Natural killer cell (primary cell): Measurements from ENCODE around the gene MDGA2. TPM values are rescaled to one million over a fixed set of nuclear protein-coding genes. Genes with fewer than 3 reads are reported as not detected.

ENCODE experiments used
- ATAC-seq, 3 donors: fragments of 150-1000 bp in 2 of 3; fragments of 200-7000 bp in 1 of 3; cut with Tn5 transposase; 1 replicate in 1 of 3; 2 replicates in 2 of 3; pipeline ENCODE4 v1.10.0; 2021; ENCODE audit warnings: mild to moderate bottlenecking in 2 of 3, moderate library complexity in 2 of 3
- DNase-seq, 2 donors: peaks; one replicate each; pipeline versions ENCODE4 v3.0.0 to v3.0.0-alpha.2; 2013 to 2021; ENCODE audit warnings: mixed read lengths in 1 of 2
- H3K27ac ChIP-seq: one replicate; pipeline ENCODE4 v1.5.1; 2013; ENCODE audit warnings: mild to moderate bottlenecking, low read length
- H3K27me3 ChIP-seq: one replicate; pipeline ENCODE4 v1.6.1; 2013; ENCODE audit warnings: low read length; ENCODE audit not compliant: control insufficient read depth, insufficient read depth
- H3K36me3 ChIP-seq: one replicate; pipeline ENCODE4 v1.6.1; 2013; ENCODE audit warnings: low read length; ENCODE audit not compliant: control insufficient read depth, insufficient read depth
- H3K4me1 ChIP-seq: one replicate; pipeline ENCODE4 v1.6.1; 2013; ENCODE audit warnings: low read length; ENCODE audit not compliant: control insufficient read depth, insufficient read depth
- H3K4me3 ChIP-seq: one replicate; pipeline ENCODE4 v1.5.1; 2013; ENCODE audit warnings: low read length
- H3K9me3 ChIP-seq: one replicate; pipeline ENCODE4 v1.6.1; 2013; ENCODE audit warnings: low read length; ENCODE audit not compliant: control insufficient read depth, insufficient read depth
- H3K27ac Mint-ChIP-seq, 2 donors: one replicate each; pipeline ENCODE4 v1.8.0; 2022; ENCODE audit warnings: mild to moderate bottlenecking in 2 of 2, mixed read lengths in 2 of 2, moderate library complexity in 1 of 2
- H3K27me3 Mint-ChIP-seq, 2 donors: one replicate each; pipeline ENCODE4 v1.8.0; 2022; ENCODE audit warnings: low read depth in 2 of 2, mixed read lengths in 2 of 2
- H3K36me3 Mint-ChIP-seq: one replicate; pipeline ENCODE4 v1.8.0; 2022; ENCODE audit warnings: mixed read lengths
- H3K4me1 Mint-ChIP-seq, 2 donors: one replicate each; pipeline ENCODE4 v1.8.0; 2022; ENCODE audit warnings: mixed read lengths in 2 of 2
- H3K4me3 Mint-ChIP-seq: one replicate; pipeline ENCODE4 v1.8.0; 2022; ENCODE audit warnings: mild to moderate bottlenecking, moderate library complexity, mixed read lengths
- H3K9me3 Mint-ChIP-seq, 2 donors: one replicate each; pipeline ENCODE4 v1.8.0; 2022; ENCODE audit warnings: mixed read lengths in 2 of 2
- WGBS: methylation state at CpG from one replicate; pipeline ENCODE4 v1.1.7; 2013; ENCODE audit warnings: missing lambda C conversion rate; ENCODE audit not compliant: insufficient coverage; 5-methylcytosine and 5-hydroxymethylcytosine counted together
- intact Hi-C: fragments of 100-400 bp; cut with micrococcal nuclease; formaldehyde crosslinking; loops from one replicate; pipeline ENCODE4 v1.14.2; 2022
- total RNA-seq, 4 donors: library from RNA; stranded (reverse); fragments of 120-200 nt in 1 of 4; gene quantifications; one replicate each; pipeline versions ENCODE4 v1.2.3 to v1.2.4, GENCODE V29; 2013 to 2022
- TF ChIP-seq, protein P1 (sequence below): fragments of 200-600 bp; IDR thresholded peaks from one replicate; pipeline ENCODE4 v1.8.0; 2022; ENCODE audit warnings: antibody characterized with exemption

Gene MDGA2
- total RNA-seq, 3 donors from 2014 or later (not counting 1 experiment from before 2014, with no cell fraction given): not detected

GRCh38 chr14:47353186-47353585 lies 322.2 kb downstream of the MDGA2 start:
- H3K4me3 ChIP-seq: no peak overlapping the region
- Mint-ChIP-seq H3K9me3 (peaks cover 7 to 13% of the 10 kb centered on the region in 2 donors), H3K27ac (no peak overlapping the region), H3K4me1 (no peaks in the 10 kb centered on the region), H3K36me3 (no peaks in the 10 kb centered on the region), H3K4me3 (no peak overlapping the region), H3K27me3 (no peaks in the 10 kb centered on the region)
- H3K27ac ChIP-seq: no peak overlapping the region
- TF ChIP-seq, protein P1, sequence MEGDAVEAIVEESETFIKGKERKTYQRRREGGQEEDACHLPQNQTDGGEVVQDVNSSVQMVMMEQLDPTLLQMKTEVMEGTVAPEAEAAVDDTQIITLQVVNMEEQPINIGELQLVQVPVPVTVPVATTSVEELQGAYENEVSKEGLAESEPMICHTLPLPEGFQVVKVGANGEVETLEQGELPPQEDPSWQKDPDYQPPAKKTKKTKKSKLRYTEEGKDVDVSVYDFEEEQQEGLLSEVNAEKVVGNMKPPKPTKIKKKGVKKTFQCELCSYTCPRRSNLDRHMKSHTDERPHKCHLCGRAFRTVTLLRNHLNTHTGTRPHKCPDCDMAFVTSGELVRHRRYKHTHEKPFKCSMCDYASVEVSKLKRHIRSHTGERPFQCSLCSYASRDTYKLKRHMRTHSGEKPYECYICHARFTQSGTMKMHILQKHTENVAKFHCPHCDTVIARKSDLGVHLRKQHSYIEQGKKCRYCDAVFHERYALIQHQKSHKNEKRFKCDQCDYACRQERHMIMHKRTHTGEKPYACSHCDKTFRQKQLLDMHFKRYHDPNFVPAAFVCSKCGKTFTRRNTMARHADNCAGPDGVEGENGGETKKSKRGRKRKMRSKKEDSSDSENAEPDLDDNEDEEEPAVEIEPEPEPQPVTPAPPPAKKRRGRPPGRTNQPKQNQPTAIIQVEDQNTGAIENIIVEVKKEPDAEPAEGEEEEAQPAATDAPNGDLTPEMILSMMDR: no peak
- no peak for DNase-seq
- H3K9me3 ChIP-seq: peaks cover 10% of the 10 kb centered on the region
- H3K4me1 ChIP-seq: no peaks in the 10 kb centered on the region
- ATAC-seq: no peak
- no peaks in the 10 kb centered on the region for H3K27me3 ChIP-seq
- WGBS: 67% methylated on average over 1 of the region's 4 CpGs
- intact Hi-C loops: no loop called here
- H3K36me3 ChIP-seq: no peaks in the 10 kb centered on the region

GRCh38 chr14:47346849-47347248 lies 328.6 kb downstream of the MDGA2 start:
- Mint-ChIP-seq H3K4me1 (no peaks in the 10 kb centered on the region), H3K9me3 (peaks cover 2 to 10% of the 10 kb centered on the region in 2 donors), H3K4me3 (no peak overlapping the region), H3K27ac (no peak overlapping the region), H3K27me3 (no peaks in the 10 kb centered on the region), H3K36me3 (no peaks in the 10 kb centered on the region)
- Histone ChIP-seq H3K27ac (no peak overlapping the region), H3K9me3 (no peaks in the 10 kb centered on the region), H3K4me1 (no peaks in the 10 kb centered on the region), H3K36me3 (no peaks in the 10 kb centered on the region), H3K27me3 (no peaks in the 10 kb centered on the region), H3K4me3 (no peak overlapping the region)
- ATAC-seq (no peak), DNase-seq (no peak)
- WGBS: 32% methylated on average over 5 of the region's 5 CpGs
- intact Hi-C loops: no loop called here
- TF ChIP-seq, protein P1: no peak

DNA sequence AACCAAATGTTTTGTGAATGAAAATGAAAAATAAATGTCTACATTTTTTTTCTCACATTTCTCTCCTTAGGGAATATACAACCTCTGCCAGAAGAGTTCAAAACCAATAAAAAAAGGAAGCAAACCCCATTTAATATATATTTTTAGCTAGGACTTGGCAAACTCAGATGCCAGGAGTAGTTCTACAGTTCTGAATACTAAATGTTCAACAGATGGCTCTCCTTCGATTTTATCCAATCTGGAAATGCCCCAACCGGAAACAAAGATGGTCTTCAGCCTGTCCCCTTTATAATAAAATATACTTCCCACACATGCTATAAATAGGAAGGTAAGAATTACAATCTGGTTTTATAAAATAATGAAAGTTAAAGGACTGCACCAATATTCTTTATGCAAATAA lies 330.4 kb downstream of the MDGA2 start:
- no peaks in the 10 kb centered on the region for H3K4me1 ChIP-seq
- H3K36me3 ChIP-seq: no peaks in the 10 kb centered on the region
- no peaks in the 10 kb centered on the region for H3K4me1 Mint-ChIP-seq
- intact Hi-C loops: no loop called here
- H3K27ac Mint-ChIP-seq: no peak overlapping the region
- no peaks in the 10 kb centered on the region for H3K27me3 ChIP-seq
- no peak for DNase-seq
- H3K36me3 Mint-ChIP-seq: no peaks in the 10 kb centered on the region
- no peak for ATAC-seq
- H3K27me3 Mint-ChIP-seq: no peaks in the 10 kb centered on the region
- no peaks in the 10 kb centered on the region for H3K9me3 ChIP-seq
- peaks cover under 1 to 8% of the 10 kb centered on the region in 2 donors for H3K9me3 Mint-ChIP-seq
- H3K27ac ChIP-seq: no peak overlapping the region
- no peak overlapping the region for H3K4me3 Mint-ChIP-seq
- TF ChIP-seq, protein P1: no peak
- WGBS: 100% methylated on average over 1 of the region's 2 CpGs
- H3K4me3 ChIP-seq: no peak overlapping the region

DNA sequence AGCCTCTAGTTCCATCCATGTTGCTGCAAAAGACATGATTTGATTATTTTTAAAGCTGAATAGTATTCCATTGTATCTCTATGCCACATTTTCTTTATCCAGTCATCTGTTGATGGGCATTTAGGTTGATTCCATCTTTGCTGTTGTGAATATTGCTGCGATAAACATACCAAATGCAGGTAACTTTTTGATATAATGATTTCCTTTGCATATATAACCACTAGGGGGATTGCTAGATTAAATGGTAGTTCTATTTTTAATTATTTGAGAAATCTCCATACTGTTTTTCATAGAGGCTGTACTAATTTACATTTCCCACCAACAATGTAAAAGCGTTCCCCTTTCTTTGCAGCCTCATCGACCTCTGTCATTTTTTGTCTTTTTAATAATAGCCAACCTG lies 342.5 kb downstream of the MDGA2 start:
- Histone ChIP-seq H3K4me1 (no peaks in the 10 kb centered on the region), H3K36me3 (no peaks in the 10 kb centered on the region), H3K4me3 (no peak overlapping the region), H3K9me3 (no peaks in the 10 kb centered on the region), H3K27ac (no peak overlapping the region), H3K27me3 (no peaks in the 10 kb centered on the region)
- no peak overlapping the region for H3K4me3 Mint-ChIP-seq
- DNase-seq (no peak), ATAC-seq (no peak)
- WGBS: 86% methylated on average over 1 of the region's 3 CpGs
- H3K27me3 Mint-ChIP-seq: no peaks in the 10 kb centered on the region
- H3K4me1 Mint-ChIP-seq: no peaks in the 10 kb centered on the region
- TF ChIP-seq, protein P1: no peak
- H3K27ac Mint-ChIP-seq: no peak overlapping the region
- intact Hi-C loops: no loop called here
- H3K36me3 Mint-ChIP-seq: no peaks in the 10 kb centered on the region
- peaks cover 2 to 11% of the 10 kb centered on the region in 2 donors for H3K9me3 Mint-ChIP-seq
